ENCODE data around the gene JPH3.

The JPH3 gene

DNA sequence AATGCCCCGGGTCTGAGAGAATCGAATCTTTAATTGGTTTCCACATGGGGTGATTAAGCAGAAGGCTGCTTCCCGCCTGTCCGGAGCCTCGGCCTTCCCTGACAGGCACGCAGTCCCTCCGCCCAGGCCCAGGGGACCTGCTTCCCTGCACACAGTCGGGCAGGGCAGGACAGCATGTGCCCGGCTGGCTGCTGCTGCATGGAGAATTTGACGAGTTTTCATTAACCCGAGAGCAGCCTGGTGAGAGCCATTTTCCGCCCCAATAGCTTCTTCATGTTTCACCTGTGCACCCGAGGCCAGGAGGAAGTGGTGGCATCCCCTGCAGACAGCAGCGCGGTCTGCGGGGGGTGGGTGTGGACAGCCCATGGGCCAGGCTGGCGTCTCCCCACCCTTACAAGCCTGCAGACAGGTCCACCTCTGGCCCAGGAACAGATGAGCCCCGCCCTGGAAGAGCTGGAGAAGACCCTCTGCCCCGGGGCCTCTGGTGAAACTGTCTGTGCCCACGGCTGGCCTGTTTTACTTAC is 96.4 kb downstream of the JPH3 start:
- no peaks in the 10 kb centered on the region for H3K4me1 ChIP-seq (ENCODE audit: control insufficient read depth, insufficient read depth, low read length)
- H3K27ac ChIP-seq (ENCODE audit: low read depth, low read length): no peak overlapping the region
- H3K9ac ChIP-seq (ENCODE audit: low read depth, low read length): no peak overlapping the region

GRCh38 chr16:87700406-87701077 is 98.2 kb downstream of the JPH3 start:
- Histone ChIP-seq H3K9me3 (ENCODE audit: control insufficient read depth, insufficient read depth, low read length) (no peaks in the 10 kb centered on the region), H3K4me1 (ENCODE audit: control insufficient read depth, insufficient read depth, low read length) (no peaks in the 10 kb centered on the region), H3K9ac (ENCODE audit: low read depth, low read length) (no peak overlapping the region), H3K27me3 (ENCODE audit: control insufficient read depth, insufficient read depth, low read length) (no peaks in the 10 kb centered on the region), H3K36me3 (ENCODE audit: control insufficient read depth, insufficient read depth, low read length) (peaks cover 80% of the 10 kb centered on the region), H3K27ac (ENCODE audit: low read depth, low read length) (no peak overlapping the region), H3K4me3 (ENCODE audit: low read depth, low read length) (no peak overlapping the region)

More for the DNA sequence above, 96.4 kb downstream of the JPH3 start:
- no peaks in the 10 kb centered on the region for H3K27me3 ChIP-seq (ENCODE audit: control insufficient read depth, insufficient read depth, low read length)
- no peak overlapping the region for H3K4me3 ChIP-seq (ENCODE audit: low read depth, low read length)
- H3K9me3 ChIP-seq (ENCODE audit: control insufficient read depth, insufficient read depth, low read length): no peaks in the 10 kb centered on the region
- peaks cover 86% of the 10 kb centered on the region for H3K36me3 ChIP-seq (ENCODE audit: control insufficient read depth, insufficient read depth, low read length)

DNA sequence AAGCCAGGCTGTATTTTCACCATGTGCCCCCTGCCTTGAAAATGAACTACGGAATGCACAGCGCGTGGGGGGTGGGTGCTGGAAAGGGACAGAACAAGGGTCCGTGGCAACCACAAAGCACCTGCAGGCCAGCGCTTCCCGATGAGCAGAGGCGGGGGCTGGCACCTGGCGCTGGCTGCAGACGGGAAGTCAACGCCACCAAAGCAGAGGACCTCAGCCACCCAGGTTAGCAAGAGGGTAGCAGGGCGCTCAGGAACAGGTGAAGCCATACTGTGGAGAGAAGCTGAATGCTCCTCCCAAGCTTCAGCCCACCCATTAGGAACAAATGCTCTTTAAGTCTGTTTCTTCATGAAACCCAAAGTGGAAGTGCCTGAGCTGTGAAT is 98.8 kb downstream of the JPH3 start:
- Histone ChIP-seq H3K4me1 (ENCODE audit: control insufficient read depth, insufficient read depth, low read length) (no peaks in the 10 kb centered on the region), H3K36me3 (ENCODE audit: control insufficient read depth, insufficient read depth, low read length) (peaks cover 75% of the 10 kb centered on the region)

DNA sequence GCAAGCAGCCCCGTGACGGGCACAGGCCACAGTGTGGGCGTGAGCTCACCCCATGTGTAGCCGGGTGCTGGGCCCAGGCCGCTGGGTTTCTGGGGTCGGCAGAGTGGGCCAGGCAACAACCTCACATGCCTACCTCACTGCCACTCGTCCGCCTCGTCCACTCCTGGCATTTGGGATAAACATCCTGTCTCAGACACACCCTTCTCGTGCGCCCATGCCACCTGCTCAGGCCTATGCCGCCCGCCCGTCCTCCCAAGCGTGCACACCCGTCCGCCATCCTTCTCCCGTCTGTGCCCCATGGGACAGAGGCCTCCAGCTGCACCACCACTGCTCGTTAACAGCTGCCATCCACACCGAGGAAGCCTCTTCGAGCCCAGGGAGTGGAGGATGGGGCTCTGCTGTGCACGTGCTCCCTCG is 99.2 kb downstream of the JPH3 start:
- H3K27ac ChIP-seq (ENCODE audit: low read depth, low read length): no peak overlapping the region
- H3K4me1 ChIP-seq (ENCODE audit: control insufficient read depth, insufficient read depth, low read length): no peaks in the 10 kb centered on the region
- no peak overlapping the region for H3K4me3 ChIP-seq (ENCODE audit: low read depth, low read length)
- peaks cover 71% of the 10 kb centered on the region for H3K36me3 ChIP-seq (ENCODE audit: control insufficient read depth, insufficient read depth, low read length)
- no peaks in the 10 kb centered on the region for H3K9me3 ChIP-seq (ENCODE audit: control insufficient read depth, insufficient read depth, low read length)
- H3K9ac ChIP-seq (ENCODE audit: low read depth, low read length): no peak overlapping the region
- H3K27me3 ChIP-seq (ENCODE audit: control insufficient read depth, insufficient read depth, low read length): no peaks in the 10 kb centered on the region

More for the DNA sequence above, 98.8 kb downstream of the JPH3 start:
- Histone ChIP-seq H3K4me3 (ENCODE audit: low read depth, low read length) (no peak overlapping the region), H3K27ac (ENCODE audit: low read depth, low read length) (no peak overlapping the region), H3K9ac (ENCODE audit: low read depth, low read length) (no peak overlapping the region), H3K9me3 (ENCODE audit: control insufficient read depth, insufficient read depth, low read length) (no peaks in the 10 kb centered on the region), H3K27me3 (ENCODE audit: control insufficient read depth, insufficient read depth, low read length) (no peaks in the 10 kb centered on the region)

DNA sequence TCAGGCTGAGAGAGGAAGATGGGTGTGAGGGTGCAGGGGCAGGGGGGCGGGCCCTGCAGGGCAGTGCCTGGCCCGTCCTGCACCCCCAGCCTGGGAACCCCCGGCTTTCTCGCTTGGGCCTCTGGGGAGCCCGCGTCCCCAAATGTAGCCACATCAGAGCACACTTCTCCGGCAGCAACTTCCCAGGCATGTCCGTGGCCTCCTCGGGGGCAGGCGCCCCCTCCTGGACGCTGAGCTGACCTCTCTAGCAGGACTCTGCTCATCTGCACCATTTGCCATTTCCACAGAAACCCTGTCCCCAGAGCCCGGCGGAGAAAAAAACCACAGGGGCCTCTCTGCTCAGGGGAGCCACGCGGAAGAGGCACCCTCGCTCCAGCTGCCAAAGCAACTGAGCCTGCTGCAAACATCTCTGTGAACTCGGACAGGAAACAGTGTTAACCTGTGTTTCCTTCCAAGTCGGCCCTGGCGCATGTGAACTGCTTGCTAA is 100.1 kb downstream of the JPH3 start:
- H3K36me3 ChIP-seq (ENCODE audit: control insufficient read depth, insufficient read depth, low read length): peaks cover 66% of the 10 kb centered on the region

GRCh38 chr16:87703071-87703470 is 100.8 kb downstream of the JPH3 start:
- H3K9ac ChIP-seq (ENCODE audit: low read depth, low read length): no peak overlapping the region
- H3K4me1 ChIP-seq (ENCODE audit: control insufficient read depth, insufficient read depth, low read length): no peaks in the 10 kb centered on the region
- no peak overlapping the region for H3K27ac ChIP-seq (ENCODE audit: low read depth, low read length)
- peaks cover 66% of the 10 kb centered on the region for H3K36me3 ChIP-seq (ENCODE audit: control insufficient read depth, insufficient read depth, low read length)
- no peaks in the 10 kb centered on the region for H3K9me3 ChIP-seq (ENCODE audit: control insufficient read depth, insufficient read depth, low read length)
- H3K4me3 ChIP-seq (ENCODE audit: low read depth, low read length): no peak overlapping the region
- H3K27me3 ChIP-seq (ENCODE audit: control insufficient read depth, insufficient read depth, low read length): no peaks in the 10 kb centered on the region

More for the DNA sequence above, 100.1 kb downstream of the JPH3 start:
- no peak overlapping the region for H3K4me3 ChIP-seq (ENCODE audit: low read depth, low read length)
- H3K9me3 ChIP-seq (ENCODE audit: control insufficient read depth, insufficient read depth, low read length): no peaks in the 10 kb centered on the region
- no peaks in the 10 kb centered on the region for H3K4me1 ChIP-seq (ENCODE audit: control insufficient read depth, insufficient read depth, low read length)
- H3K27ac ChIP-seq (ENCODE audit: low read depth, low read length): no peak overlapping the region
- no peak overlapping the region for H3K9ac ChIP-seq (ENCODE audit: low read depth, low read length)
- H3K27me3 ChIP-seq (ENCODE audit: control insufficient read depth, insufficient read depth, low read length): no peaks in the 10 kb centered on the region

DNA sequence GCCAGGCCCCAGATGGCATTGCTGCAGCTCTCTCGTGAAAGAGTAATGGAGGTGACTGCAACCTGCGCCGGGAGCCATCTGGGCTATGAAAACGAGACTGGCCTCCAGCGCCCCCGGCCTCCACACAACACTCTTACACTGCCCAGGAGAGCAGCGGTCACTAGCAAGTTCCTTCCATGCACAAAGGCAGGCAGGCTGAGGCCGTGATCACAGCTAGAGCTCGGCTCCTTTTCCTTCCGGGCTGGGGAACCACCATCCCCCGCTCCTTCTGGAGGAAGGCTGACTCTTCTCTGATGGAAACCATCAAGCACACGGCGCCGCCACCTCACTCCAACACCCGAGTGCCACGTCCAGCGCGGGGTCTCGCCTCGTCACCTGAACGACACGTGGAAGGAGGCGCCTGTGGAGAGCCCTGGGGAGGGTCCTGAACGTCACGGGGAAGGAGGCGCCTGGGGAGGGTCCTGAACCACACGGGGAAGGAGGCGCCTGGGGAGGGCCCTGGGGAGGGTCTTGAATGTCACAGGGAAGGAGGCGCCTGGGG is 101.6 kb downstream of the JPH3 start:
- H3K27me3 ChIP-seq (ENCODE audit: control insufficient read depth, insufficient read depth, low read length): no peaks in the 10 kb centered on the region
- H3K4me3 ChIP-seq (ENCODE audit: low read depth, low read length): no peak overlapping the region
- H3K9me3 ChIP-seq (ENCODE audit: control insufficient read depth, insufficient read depth, low read length): no peaks in the 10 kb centered on the region
- no peak overlapping the region for H3K9ac ChIP-seq (ENCODE audit: low read depth, low read length)
- H3K36me3 ChIP-seq (ENCODE audit: control insufficient read depth, insufficient read depth, low read length): peaks cover 66% of the 10 kb centered on the region
- no peaks in the 10 kb centered on the region for H3K4me1 ChIP-seq (ENCODE audit: control insufficient read depth, insufficient read depth, low read length)
- no peak overlapping the region for H3K27ac ChIP-seq (ENCODE audit: low read depth, low read length)

DNA sequence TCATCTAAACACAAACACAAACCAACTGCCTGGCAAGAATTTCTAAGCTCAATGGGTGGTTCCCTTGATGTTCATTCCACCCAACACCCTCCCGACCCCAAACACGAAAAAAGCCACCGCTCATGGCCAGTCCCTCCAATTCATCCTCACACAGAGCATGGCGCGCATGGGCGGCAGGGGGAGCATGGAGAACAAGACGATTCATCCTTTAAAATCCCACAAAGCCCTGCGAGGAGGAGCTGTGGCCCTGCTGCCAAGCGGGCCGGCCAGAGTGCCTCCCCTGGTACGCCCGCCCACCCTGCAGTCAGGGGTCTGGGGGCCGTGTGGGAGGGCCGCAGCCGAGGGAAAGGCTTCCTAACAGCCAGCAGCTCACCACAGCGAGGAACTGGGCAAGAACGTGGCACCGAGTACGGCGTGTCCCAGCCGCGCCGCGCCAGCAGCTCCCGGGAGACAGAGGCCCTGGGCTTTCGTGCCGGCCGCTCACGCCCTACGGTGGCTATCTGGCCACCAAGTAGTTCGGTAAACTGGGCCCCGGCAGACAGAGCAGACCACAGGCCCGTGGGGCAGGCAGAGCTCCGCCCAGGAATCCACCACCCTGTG is 102.5 kb downstream of the JPH3 start:
- Histone ChIP-seq H3K4me1 (ENCODE audit: control insufficient read depth, insufficient read depth, low read length) (no peaks in the 10 kb centered on the region), H3K36me3 (ENCODE audit: control insufficient read depth, insufficient read depth, low read length) (peaks cover 68% of the 10 kb centered on the region), H3K9ac (ENCODE audit: low read depth, low read length) (no peak overlapping the region), H3K27me3 (ENCODE audit: control insufficient read depth, insufficient read depth, low read length) (no peaks in the 10 kb centered on the region), H3K4me3 (ENCODE audit: low read depth, low read length) (no peak overlapping the region), H3K27ac (ENCODE audit: low read depth, low read length) (no peak overlapping the region), H3K9me3 (ENCODE audit: control insufficient read depth, insufficient read depth, low read length) (no peaks in the 10 kb centered on the region)

DNA sequence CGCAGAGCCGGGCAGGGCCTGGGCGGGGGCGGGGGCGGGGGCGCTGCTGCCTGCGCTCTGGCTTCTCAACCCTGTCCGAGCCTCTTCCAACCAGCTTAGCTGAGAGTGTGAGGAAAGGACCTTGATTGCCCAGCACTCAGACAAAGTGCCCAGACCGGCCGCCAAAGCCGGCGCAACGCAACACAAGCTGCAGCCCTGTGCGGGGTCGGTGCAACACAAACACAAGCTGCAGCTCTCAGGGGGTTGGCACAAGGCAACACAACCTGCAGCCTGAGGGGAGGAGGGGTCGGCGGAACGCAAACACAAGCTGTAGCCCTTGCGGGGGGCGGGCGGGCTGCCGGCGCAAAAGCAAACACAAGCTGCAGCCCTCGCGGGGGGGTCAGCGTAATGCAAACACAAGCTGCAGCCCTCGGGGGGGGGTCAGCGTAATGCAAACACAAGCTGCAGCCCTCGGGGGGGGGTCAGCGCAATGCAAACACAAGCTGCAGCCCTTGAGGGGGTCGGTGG is 103.5 kb downstream of the JPH3 start:
- Histone ChIP-seq H3K9ac (ENCODE audit: low read depth, low read length) (no peak overlapping the region), H3K27ac (ENCODE audit: low read depth, low read length) (no peak overlapping the region), H3K4me3 (ENCODE audit: low read depth, low read length) (no peak overlapping the region), H3K27me3 (ENCODE audit: control insufficient read depth, insufficient read depth, low read length) (no peaks in the 10 kb centered on the region), H3K36me3 (ENCODE audit: control insufficient read depth, insufficient read depth, low read length) (peaks cover 72% of the 10 kb centered on the region), H3K4me1 (ENCODE audit: control insufficient read depth, insufficient read depth, low read length) (no peaks in the 10 kb centered on the region), H3K9me3 (ENCODE audit: control insufficient read depth, insufficient read depth, low read length) (no peaks in the 10 kb centered on the region)

DNA sequence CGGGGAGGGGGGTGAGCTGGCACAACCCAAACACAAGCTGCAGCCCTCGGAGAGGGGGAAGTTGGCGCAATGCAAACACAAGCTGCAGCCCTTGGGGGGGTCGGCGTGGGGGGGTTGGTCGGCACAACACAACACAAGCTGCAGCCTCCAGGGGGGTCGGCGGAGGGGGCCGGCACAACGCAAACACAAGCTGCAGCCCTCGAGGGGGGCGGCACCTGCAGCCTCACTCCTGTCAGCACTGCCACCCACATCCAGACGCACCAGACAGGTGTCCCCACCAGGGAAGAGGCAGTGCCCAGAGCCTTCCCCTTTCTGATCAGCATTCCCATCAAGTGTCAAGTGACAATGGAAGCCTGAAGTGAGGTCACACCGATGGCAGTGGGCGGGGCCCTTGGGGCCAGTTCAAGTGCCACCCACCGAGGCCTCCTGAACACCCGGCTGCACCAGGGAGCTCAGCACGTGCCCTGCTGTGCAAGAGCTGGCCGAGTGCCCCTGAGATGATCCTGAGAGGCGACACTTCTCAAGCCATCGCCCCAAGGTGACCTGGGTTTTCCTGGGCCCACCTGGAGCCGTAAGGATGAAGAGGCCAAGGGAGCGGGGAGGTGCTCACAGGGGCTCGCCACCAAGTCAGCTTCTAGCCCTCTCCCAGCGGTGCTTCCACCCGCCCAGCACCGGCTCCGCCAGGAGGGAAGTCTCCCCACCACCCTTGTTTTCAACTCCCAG is 104.1 kb downstream of the JPH3 start:
- Histone ChIP-seq H3K27me3 (ENCODE audit: control insufficient read depth, insufficient read depth, low read length) (no peaks in the 10 kb centered on the region), H3K36me3 (ENCODE audit: control insufficient read depth, insufficient read depth, low read length) (peaks cover 72% of the 10 kb centered on the region), H3K4me1 (ENCODE audit: control insufficient read depth, insufficient read depth, low read length) (no peaks in the 10 kb centered on the region), H3K9me3 (ENCODE audit: control insufficient read depth, insufficient read depth, low read length) (no peaks in the 10 kb centered on the region), H3K4me3 (ENCODE audit: low read depth, low read length) (no peak overlapping the region), H3K9ac (ENCODE audit: low read depth, low read length) (no peak overlapping the region), H3K27ac (ENCODE audit: low read depth, low read length) (peak overlapping the region; percentile 2)
